Anterior cingulate cortex (tissue), 58 donors: ENCODE measurements around the gene EMC6.
A peak's percentile ranks its signal among the peaks of the same experiment; 100 is the strongest.

Experiments
- DNase-seq, 58 donors: peaks; one replicate each; lab custom pipeline; 2025; lab: John Stamatoyannopoulos, UW

The EMC6 gene

GRCh38 chr17:3647769-3648555, 20.6 kb upstream of the EMC6 start:
- peak in 52 of 58 donors; percentile 2 to 78 (median 44) for DNase-seq

GRCh38 chr17:3655766-3656165, 12.8 kb upstream of the EMC6 start:
- DNase-seq: no peak

- DNase-seq: no peak
Observed at GRCh38 chr17:3656353-3656752, 12.3 kb upstream of the EMC6 start.

- no peak for DNase-seq
Observed at GRCh38 chr17:3656755-3657587, 11.6 kb upstream of the EMC6 start.

GRCh38 chr17:3657588-3657869, 11.1 kb upstream of the EMC6 start:
- no peak for DNase-seq

- peak in 13 of 58 donors; percentile 8 to 44 (median 22) for DNase-seq
Observed at GRCh38 chr17:3657874-3658783, 10.5 kb upstream of the EMC6 start.

- no peak for DNase-seq
Observed at GRCh38 chr17:3658784-3659449, 9.7 kb upstream of the EMC6 start.

- peak in 19 of 58 donors; percentile 7 to 67 (median 41) for DNase-seq
Observed at GRCh38 chr17:3659541-3660111, 9.0 kb upstream of the EMC6 start.

- DNase-seq: peak in 30 of 58 donors; percentile 10 to 77 (median 34)
Observed at GRCh38 chr17:3660311-3660891, 8.2 kb upstream of the EMC6 start.

GRCh38 chr17:3663102-3664011, 5.3 kb upstream of the EMC6 start:
- DNase-seq: no peak

- peak in 41 of 58 donors; percentile 4 to 67 (median 40) for DNase-seq
Observed at GRCh38 chr17:3665834-3666233, 2.8 kb upstream of the EMC6 start.

GRCh38 chr17:3666516-3666915, 2.1 kb upstream of the EMC6 start:
- DNase-seq: no peak

- DNase-seq: peak in 37 of 58 donors; percentile 29 to 84 (median 71)
Observed at GRCh38 chr17:3667366-3668278, 990 bp upstream of the EMC6 start.

GRCh38 chr17:3669085-3669347, 404 bp downstream of the EMC6 start:
- DNase-seq: peak in 1 of 58 donors; percentile 53

- DNase-seq: no peak
Observed at GRCh38 chr17:3669548-3669947, 936 bp downstream of the EMC6 start.

- no peak for DNase-seq
Observed at GRCh38 chr17:3672571-3672970, 4.0 kb downstream of the EMC6 start.

GRCh38 chr17:3675886-3676285, 7.3 kb downstream of the EMC6 start:
- no peak for DNase-seq
